Peyer's patch (tissue), 4 donors: ENCODE measurements around the gene PLAC8L1. TPM values are rescaled to one million over a fixed set of nuclear protein-coding genes. Genes with fewer than 3 reads are reported as not detected.
"Not testable (repeated sequence)": the region's sequence is repeated elsewhere in the genome, so short reads cannot be mapped to it uniquely, and the experiment has no call there.

Experiments
- DNase-seq, 3 donors: peaks; one replicate each; pipeline ENCODE4 v3.0.0-alpha.2; 2017 to 2019
- H3K27ac ChIP-seq, 4 donors: fragments of 200-600 bp; sonication (generic); one replicate each; pipeline ENCODE4 v1.5.1; 2016 to 2019
- H3K27me3 ChIP-seq, 2 donors: fragments of 200-600 bp; sonication (generic); one replicate each; pipeline ENCODE4 v1.5.1; 2019
- H3K36me3 ChIP-seq, 3 donors: fragments of 200-600 bp; sonication (generic); one replicate each; pipeline ENCODE4 v1.5.1; 2016 to 2019
- H3K4me1 ChIP-seq, 4 donors: fragments of 200-600 bp; sonication (generic); one replicate each; pipeline ENCODE4 v1.5.1; 2016 to 2019
- H3K4me3 ChIP-seq, 4 donors: fragments of 200-600 bp; sonication (generic); 1 replicate in 3 of 4; 2 replicates in 1 of 4; pipeline ENCODE4 v1.5.1; 2016 to 2019; ENCODE audit warnings: mild to moderate bottlenecking in 1 of 4
- H3K9me3 ChIP-seq, 4 donors: fragments of 200-600 bp; sonication (generic); one replicate each; pipeline ENCODE4 v1.5.1; 2016 to 2019; ENCODE audit warnings: mild to moderate bottlenecking in 1 of 4
- CTCF ChIP-seq, 6 experiments: fragments of 450-650 bp in 4 of 6; fragments of 200-600 bp in 2 of 6; sonication (generic) in 1 of 6; IDR thresholded peaks; one replicate each; pipeline ENCODE4 v1.5.1; 2017 to 2019; ENCODE audit warnings: antibody characterized with exemption in 6 of 6, mild to moderate bottlenecking in 3 of 6, moderate library complexity in 1 of 6
- POLR2A ChIP-seq, 2 donors: fragments of 450-650 bp; IDR thresholded peaks; one replicate each; pipeline ENCODE4 v1.5.1; 2017; ENCODE audit warnings: antibody characterized with exemption in 2 of 2, mild to moderate bottlenecking in 2 of 2, moderate library complexity in 2 of 2
- total RNA-seq, 4 donors: library from RNA; depleted of rRNA; stranded (reverse); fragments of >200 nt; gene quantifications; one replicate each; pipeline ENCODE4 v1.1.0, GENCODE V29; 2016

Gene PLAC8L1
- total RNA-seq, 4 donors from 2014 or later = 2.0 to 2.8 TPM; not detected in 2

- no peak for DNase-seq
- H3K4me1 ChIP-seq = no peaks in the 10 kb centered on the region
- H3K27me3 ChIP-seq = no peaks in the 10 kb centered on the region
- H3K36me3 ChIP-seq = peaks cover 0 to 92% (median 2%) of the 10 kb centered on the region in 3 donors
- no peak overlapping the region for H3K4me3 ChIP-seq
- no peaks in the 10 kb centered on the region for H3K9me3 ChIP-seq
- no peak overlapping the region for H3K27ac ChIP-seq
- TF ChIP-seq POLR2A (IDR thresholded peaks at IDR 0.05) (no peak), CTCF (IDR thresholded peaks at IDR 0.05) (no peak)
Observed at GRCh38 chr5:146124580-146124979, 19.2 kb upstream of the PLAC8L1 start.

- not testable (repeated sequence) for H3K27me3 ChIP-seq, DNase-seq, H3K9me3 ChIP-seq, H3K27ac ChIP-seq, H3K4me1 ChIP-seq, H3K4me3 ChIP-seq
- H3K36me3 ChIP-seq = peaks cover 0 to 89% (median 2%) of the 10 kb centered on the region in 3 donors
Observed at GRCh38 chr5:146121451-146121850, 16.1 kb upstream of the PLAC8L1 start.

- DNase-seq = no peak
- peaks cover 0 to 78% (median 2%) of the 10 kb centered on the region in 3 donors for H3K36me3 ChIP-seq
Observed at GRCh38 chr5:146118322-146118721, 12.9 kb upstream of the PLAC8L1 start.

GRCh38 chr5:146117216-146117615, 11.8 kb upstream of the PLAC8L1 start:
- H3K36me3 ChIP-seq = peaks cover 0 to 78% (median 2%) of the 10 kb centered on the region in 3 donors
- not testable (repeated sequence) for DNase-seq, H3K9me3 ChIP-seq, H3K27me3 ChIP-seq, H3K27ac ChIP-seq, H3K4me1 ChIP-seq, H3K4me3 ChIP-seq

More at GRCh38 chr5:146118322-146118721, 12.9 kb upstream of the PLAC8L1 start:
- H3K27ac ChIP-seq = no peak overlapping the region
- no peaks in the 10 kb centered on the region for H3K4me1 ChIP-seq
- H3K27me3 ChIP-seq = no peaks in the 10 kb centered on the region
- no peak overlapping the region for H3K4me3 ChIP-seq
- TF ChIP-seq CTCF (IDR thresholded peaks at IDR 0.05) = no peak
- H3K9me3 ChIP-seq = no peaks in the 10 kb centered on the region

- Histone ChIP-seq H3K27me3 (no peaks in the 10 kb centered on the region), H3K9me3 (no peaks in the 10 kb centered on the region), H3K4me3 (no peak overlapping the region), H3K4me1 (no peaks in the 10 kb centered on the region), H3K27ac (no peak overlapping the region), H3K36me3 (peaks cover 0 to 73% (median 2%) of the 10 kb centered on the region in 3 donors)
- no peak for DNase-seq
- TF ChIP-seq POLR2A (IDR thresholded peaks at IDR 0.05) (no peak), CTCF (IDR thresholded peaks at IDR 0.05) (no peak)
Observed at GRCh38 chr5:146116361-146116760, 11.0 kb upstream of the PLAC8L1 start.

GRCh38 chr5:146112476-146112875, 7.1 kb upstream of the PLAC8L1 start:
- H3K4me1 ChIP-seq = no peaks in the 10 kb centered on the region
- H3K36me3 ChIP-seq = peaks cover 0 to 34% (median 0%) of the 10 kb centered on the region in 3 donors
- no peaks in the 10 kb centered on the region for H3K9me3 ChIP-seq
- no peak for DNase-seq
- H3K27ac ChIP-seq = no peak overlapping the region
- TF ChIP-seq CTCF (IDR thresholded peaks at IDR 0.05) (no peak), POLR2A (IDR thresholded peaks at IDR 0.05) (no peak)
- no peaks in the 10 kb centered on the region for H3K27me3 ChIP-seq
- H3K4me3 ChIP-seq = no peak overlapping the region

GRCh38 chr5:146111409-146111808, 6.0 kb upstream of the PLAC8L1 start:
- H3K9me3 ChIP-seq = no peaks in the 10 kb centered on the region
- no peaks in the 10 kb centered on the region for H3K27me3 ChIP-seq
- peaks cover 0 to 30% (median 0%) of the 10 kb centered on the region in 3 donors for H3K36me3 ChIP-seq
- H3K27ac ChIP-seq = no peak overlapping the region
- TF ChIP-seq POLR2A (IDR thresholded peaks at IDR 0.05) = no peak
- no peak for TF ChIP-seq CTCF (IDR thresholded peaks at IDR 0.05)
- no peaks in the 10 kb centered on the region for H3K4me1 ChIP-seq
- H3K4me3 ChIP-seq = no peak overlapping the region
- DNase-seq = no peak
